ENCODE data around the gene SNRNP70. TPM values are rescaled to one million over a fixed set of nuclear protein-coding genes. Genes with fewer than 3 reads are reported as not detected.

SNRNP70 gene
- total RNA-seq, 1 donor from 2014 or later = 143 TPM

GRCh38 chr19:49148044-49148682 is 62.9 kb downstream of the SNRNP70 start:
- no peak for DNase-seq (ENCODE audit: low spot score)

- DNase-seq (ENCODE audit: low spot score) = peak; percentile 99
These were observed 63.8 kb downstream of the SNRNP70 start for GRCh38 chr19:49148784-49149651.

- peak; percentile 91 for DNase-seq (ENCODE audit: low spot score)
These were observed 64.4 kb downstream of the SNRNP70 start for GRCh38 chr19:49149652-49150105.

- peak; percentile 94 for DNase-seq (ENCODE audit: low spot score)
These were observed 65.1 kb downstream of the SNRNP70 start for GRCh38 chr19:49150106-49150943.

- DNase-seq (ENCODE audit: low spot score) = no peak
These were observed 65.6 kb downstream of the SNRNP70 start for GRCh38 chr19:49150944-49151243.

- peak; percentile 49 for DNase-seq (ENCODE audit: low spot score)
These were observed 66.2 kb downstream of the SNRNP70 start for GRCh38 chr19:49151267-49152118.

GRCh38 chr19:49152119-49152550 is 66.9 kb downstream of the SNRNP70 start:
- no peak for DNase-seq (ENCODE audit: low spot score)

- DNase-seq (ENCODE audit: low spot score) = no peak
These were observed 68.0 kb downstream of the SNRNP70 start for GRCh38 chr19:49153167-49153809.

- no peak for DNase-seq (ENCODE audit: low spot score)
These were observed 69.0 kb downstream of the SNRNP70 start for GRCh38 chr19:49154279-49154678.

GRCh38 chr19:49155005-49155819 is 70.0 kb downstream of the SNRNP70 start, which contains the start of gene HRC:
HRC (minus strand) TSS chr19:49155396; CDS start chr19:49155237, 159 bp downstream.
- no peak for DNase-seq (ENCODE audit: low spot score)

GRCh38 chr19:49155820-49156346 is 70.6 kb downstream of the SNRNP70 start:
- DNase-seq (ENCODE audit: low spot score) = no peak

- peak; percentile 95 for DNase-seq (ENCODE audit: low spot score)
These were observed 72.4 kb downstream of the SNRNP70 start, which contains the start of gene TRPM4 for GRCh38 chr19:49157445-49158224. TRPM4 (plus strand) TSS chr19:49157792; CDS start chr19:49157867, 75 bp downstream.

Other genes starting within 250 kb of the SNRNP70 start
- 3.4 TPM for gene HSD17B14, start 249.0 kb upstream of the SNRNP70 start, total RNA-seq (ENCODE audit: insufficient read depth, low replicate concordance)
- 2.6 TPM for gene PLEKHA4, start 216.8 kb upstream of the SNRNP70 start, total RNA-seq (ENCODE audit: insufficient read depth, low replicate concordance)
- 138 TPM for gene PPP1R15A, start 213.0 kb upstream of the SNRNP70 start, total RNA-seq (ENCODE audit: insufficient read depth, low replicate concordance)
- gene TULP2, start 186.7 kb upstream of the SNRNP70 start, total RNA-seq (ENCODE audit: insufficient read depth, low replicate concordance) = not detected
- 160 TPM for gene NUCB1, start 185.1 kb upstream of the SNRNP70 start, total RNA-seq (ENCODE audit: insufficient read depth, low replicate concordance)
- not detected for gene DHDH, start 151.8 kb upstream of the SNRNP70 start, total RNA-seq (ENCODE audit: insufficient read depth, low replicate concordance)
- gene BAX, start 130.6 kb upstream of the SNRNP70 start, total RNA-seq (ENCODE audit: insufficient read depth, low replicate concordance) = 59.9 TPM
- gene FTL, start 120.1 kb upstream of the SNRNP70 start, total RNA-seq (ENCODE audit: insufficient read depth, low replicate concordance) = 2,219 TPM
- gene GYS1, start 92.1 kb upstream of the SNRNP70 start, total RNA-seq (ENCODE audit: insufficient read depth, low replicate concordance) = 46.9 TPM
- 47.2 TPM for gene RUVBL2, start 91.6 kb upstream of the SNRNP70 start, total RNA-seq (ENCODE audit: insufficient read depth, low replicate concordance)
- not detected for gene LHB, start 68.4 kb upstream of the SNRNP70 start, total RNA-seq (ENCODE audit: insufficient read depth, low replicate concordance)
- not detected for gene CGB3, start 61.1 kb upstream of the SNRNP70 start, total RNA-seq (ENCODE audit: insufficient read depth, low replicate concordance)
- gene CGB2, start 53.6 kb upstream of the SNRNP70 start, total RNA-seq (ENCODE audit: insufficient read depth, low replicate concordance) = 5.5 TPM
- not detected for gene CGB1, start 48.6 kb upstream of the SNRNP70 start, total RNA-seq (ENCODE audit: insufficient read depth, low replicate concordance)
- gene CGB5, start 41.6 kb upstream of the SNRNP70 start, total RNA-seq (ENCODE audit: insufficient read depth, low replicate concordance) = not detected
- not detected for gene CGB8, start 36.3 kb upstream of the SNRNP70 start, total RNA-seq (ENCODE audit: insufficient read depth, low replicate concordance)
- not detected for gene CGB7, start 27.7 kb upstream of the SNRNP70 start, total RNA-seq (ENCODE audit: insufficient read depth, low replicate concordance)
- gene NTF4, start 20.6 kb upstream of the SNRNP70 start, total RNA-seq (ENCODE audit: insufficient read depth, low replicate concordance) = 4.1 TPM
- 0.72 TPM for gene KCNA7, start 12.8 kb upstream of the SNRNP70 start, total RNA-seq (ENCODE audit: insufficient read depth, low replicate concordance)
- not detected for gene LIN7B, start 28.9 kb downstream of the SNRNP70 start, total RNA-seq (ENCODE audit: insufficient read depth, low replicate concordance)
- gene C19orf73, start 33.7 kb downstream of the SNRNP70 start, total RNA-seq (ENCODE audit: insufficient read depth, low replicate concordance) = not detected
- 32.5 TPM for gene PPFIA3, start 34.1 kb downstream of the SNRNP70 start, total RNA-seq (ENCODE audit: insufficient read depth, low replicate concordance)
- 0.72 TPM for gene HRC, start 69.9 kb downstream of the SNRNP70 start, total RNA-seq (ENCODE audit: insufficient read depth, low replicate concordance)
- gene TRPM4, start 72.3 kb downstream of the SNRNP70 start, total RNA-seq (ENCODE audit: insufficient read depth, low replicate concordance) = 8.2 TPM
- 3.6 TPM for gene SLC6A16, start 239.7 kb downstream of the SNRNP70 start, total RNA-seq (ENCODE audit: insufficient read depth, low replicate concordance)
- 0.96 TPM for gene CD37, start 250.0 kb downstream of the SNRNP70 start, total RNA-seq (ENCODE audit: insufficient read depth, low replicate concordance)